Measurements from ENCODE around the gene RTN4R.

- TF ChIP-seq POLR2A (IDR thresholded peaks at IDR 0.05; ENCODE audit: low read depth, low read length) = no peak
- TF ChIP-seq TAF1 (IDR thresholded peaks at IDR 0.05; ENCODE audit: low read depth, low read length) = no peak
- no peak for TF ChIP-seq SPI1 (IDR thresholded peaks at IDR 0.05; ENCODE audit: low read depth, low read length)
- no peak for TF ChIP-seq POLR2AphosphoS5 (IDR thresholded peaks at IDR 0.05; ENCODE audit: low read depth, low read length)
- no peak for TF ChIP-seq POU2F2 (IDR thresholded peaks at IDR 0.05; ENCODE audit: low read depth, low read length)
Measured at GRCh38 chr22:20243176-20243536, 25.0 kb downstream of the RTN4R start.
